ENCODE results near the gene MC3R. TPM values are rescaled to one million over a fixed set of nuclear protein-coding genes. Genes with fewer than 3 reads are reported as not detected.

Gene MC3R
- total and polyA plus RNA-seq, 2 donors (not counting 1 experiment from before 2014, with no cell fraction given): not detected

DNA sequence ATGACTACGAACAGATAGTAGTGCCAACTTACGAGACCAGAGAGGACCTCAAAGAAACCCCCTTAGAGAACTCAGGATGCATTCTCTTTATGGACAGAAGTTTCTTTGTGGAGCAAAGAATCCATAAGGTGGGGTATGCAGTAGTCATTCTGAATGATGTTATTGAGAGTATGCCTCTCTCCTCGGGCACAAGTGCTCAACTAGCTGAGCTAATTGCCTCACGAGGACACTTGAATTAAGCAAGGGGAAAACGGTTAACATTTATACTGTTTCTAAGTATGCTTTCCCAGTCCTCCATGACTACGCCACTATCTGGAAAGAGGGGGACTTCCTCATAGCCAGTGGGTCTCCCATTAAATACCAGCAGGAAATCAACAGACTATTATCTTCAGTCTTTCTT, 25.6 kb downstream of the MC3R start:
- peaks cover 10% of the 10 kb centered on the region for H3K27me3 Mint-ChIP-seq
- Histone ChIP-seq H3K4me2 (replicated peaks; ENCODE audit: low read depth, low read length, poor library complexity, severe bottlenecking) (no peak overlapping the region), H3K4me1 (ENCODE audit: control insufficient read depth in 2 of 2, insufficient read depth in 2 of 2, low read length in 2 of 2) (no peaks in the 10 kb centered on the region), H4K20me1 (ENCODE audit: control insufficient read depth, insufficient read depth, low read length, poor library complexity, severe bottlenecking) (no peaks in the 10 kb centered on the region), H3K27ac (ENCODE audit: low read length in 2 of 2) (no peak overlapping the region), H3K36me3 (replicated peaks in 1 of 2; ENCODE audit: control extremely low read depth in 1 of 2, control insufficient read depth in 1 of 2, extremely low read depth in 1 of 2, insufficient read depth in 2 of 2, low read length in 1 of 2) (no peaks in the 10 kb centered on the region), H3K27me3 (replicated peaks in 1 of 4; ENCODE audit: control extremely low read depth in 1 of 4, control insufficient read depth in 3 of 4, insufficient read depth in 4 of 4, low read length in 3 of 4) (no peaks in the 10 kb centered on the region), H3K9ac (ENCODE audit: low read length) (no peak overlapping the region), H3K9me3 (ENCODE audit: control extremely low read depth in 1 of 3, control insufficient read depth in 2 of 3, insufficient read depth in 1 of 3, low read length in 2 of 3) (peaks cover 0 to 21% (median 1%) of the 10 kb centered on the region in 3 donors), H3K4me3 (ENCODE audit: control extremely low read depth in 1 of 5, extremely low read depth in 1 of 5, insufficient read depth in 1 of 5, low read depth in 2 of 5, low read length in 4 of 5) (no peak overlapping the region), H3K79me2 (ENCODE audit: control insufficient read depth, insufficient read depth, low read length) (no peaks in the 10 kb centered on the region), H2AFZ (ENCODE audit: insufficient read depth, low read depth, low read length, poor library complexity, severe bottlenecking) (no peak overlapping the region)
- H3K27ac Mint-ChIP-seq: no peak overlapping the region
- ATAC-seq (ENCODE audit: low read depth) (no peak), DNase-seq (no peak)
- intact Hi-C loops (cut with micrococcal nuclease): no loop called here
- no peak for TF ChIP-seq EZH2 (IDR thresholded peaks at IDR 0.05; ENCODE audit: borderline replicate concordance, insufficient read depth, low read depth, low read length, poor library complexity, severe bottlenecking)
- TF ChIP-seq, protein P1, sequence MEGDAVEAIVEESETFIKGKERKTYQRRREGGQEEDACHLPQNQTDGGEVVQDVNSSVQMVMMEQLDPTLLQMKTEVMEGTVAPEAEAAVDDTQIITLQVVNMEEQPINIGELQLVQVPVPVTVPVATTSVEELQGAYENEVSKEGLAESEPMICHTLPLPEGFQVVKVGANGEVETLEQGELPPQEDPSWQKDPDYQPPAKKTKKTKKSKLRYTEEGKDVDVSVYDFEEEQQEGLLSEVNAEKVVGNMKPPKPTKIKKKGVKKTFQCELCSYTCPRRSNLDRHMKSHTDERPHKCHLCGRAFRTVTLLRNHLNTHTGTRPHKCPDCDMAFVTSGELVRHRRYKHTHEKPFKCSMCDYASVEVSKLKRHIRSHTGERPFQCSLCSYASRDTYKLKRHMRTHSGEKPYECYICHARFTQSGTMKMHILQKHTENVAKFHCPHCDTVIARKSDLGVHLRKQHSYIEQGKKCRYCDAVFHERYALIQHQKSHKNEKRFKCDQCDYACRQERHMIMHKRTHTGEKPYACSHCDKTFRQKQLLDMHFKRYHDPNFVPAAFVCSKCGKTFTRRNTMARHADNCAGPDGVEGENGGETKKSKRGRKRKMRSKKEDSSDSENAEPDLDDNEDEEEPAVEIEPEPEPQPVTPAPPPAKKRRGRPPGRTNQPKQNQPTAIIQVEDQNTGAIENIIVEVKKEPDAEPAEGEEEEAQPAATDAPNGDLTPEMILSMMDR (IDR thresholded peaks at IDR 0.05): no peak
- CTCF ChIA-PET: no interaction called here
- H3K4me3 Mint-ChIP-seq: no peak overlapping the region
- POLR2A ChIA-PET: no interaction called here
- no peaks in the 10 kb centered on the region for H3K9me3 Mint-ChIP-seq (ENCODE audit: insufficient read depth)
- 81% methylated on average over 3 of the region's 6 CpGs for WGBS (ENCODE audit: insufficient coverage)
- no peaks in the 10 kb centered on the region for H3K4me1 Mint-ChIP-seq

DNA sequence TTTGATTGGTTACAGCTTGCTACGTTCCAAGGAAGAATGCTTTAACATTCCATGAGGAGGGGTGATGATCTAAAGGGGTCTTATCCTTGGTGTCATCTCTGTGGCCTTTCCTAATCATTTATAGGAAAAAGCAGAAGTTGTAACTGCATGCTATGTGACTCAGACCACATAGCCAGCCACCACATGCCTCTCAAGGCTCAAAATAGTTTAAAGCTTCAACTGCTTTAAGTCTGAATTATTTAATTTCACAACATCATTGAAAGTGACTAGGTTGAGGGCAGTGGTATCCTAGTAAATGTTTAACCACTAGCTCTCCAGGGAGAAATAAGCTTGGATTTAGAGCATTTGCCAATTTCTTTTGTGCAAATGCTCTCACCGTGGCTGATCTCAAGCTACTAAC, 29.7 kb downstream of the MC3R start:
- Histone ChIP-seq H3K36me3 (replicated peaks in 1 of 2; ENCODE audit: control extremely low read depth in 1 of 2, control insufficient read depth in 1 of 2, extremely low read depth in 1 of 2, insufficient read depth in 2 of 2, low read length in 1 of 2) (no peaks in the 10 kb centered on the region), H4K20me1 (ENCODE audit: control insufficient read depth, insufficient read depth, low read length, poor library complexity, severe bottlenecking) (no peaks in the 10 kb centered on the region), H3K4me2 (replicated peaks; ENCODE audit: low read depth, low read length, poor library complexity, severe bottlenecking) (no peak overlapping the region), H3K27ac (ENCODE audit: low read length in 2 of 2) (no peak overlapping the region), H3K9me3 (ENCODE audit: control extremely low read depth in 1 of 3, control insufficient read depth in 2 of 3, insufficient read depth in 1 of 3, low read length in 2 of 3) (peaks cover 0 to 11% (median 1%) of the 10 kb centered on the region in 3 donors), H3K9ac (ENCODE audit: low read length) (no peak overlapping the region), H2AFZ (ENCODE audit: insufficient read depth, low read depth, low read length, poor library complexity, severe bottlenecking) (no peak overlapping the region), H3K4me1 (ENCODE audit: control insufficient read depth in 2 of 2, insufficient read depth in 2 of 2, low read length in 2 of 2) (no peaks in the 10 kb centered on the region), H3K4me3 (ENCODE audit: control extremely low read depth in 1 of 5, extremely low read depth in 1 of 5, insufficient read depth in 1 of 5, low read depth in 2 of 5, low read length in 4 of 5) (no peak overlapping the region), H3K27me3 (replicated peaks in 1 of 4; ENCODE audit: control extremely low read depth in 1 of 4, control insufficient read depth in 3 of 4, insufficient read depth in 4 of 4, low read length in 3 of 4) (no peaks in the 10 kb centered on the region), H3K79me2 (ENCODE audit: control insufficient read depth, insufficient read depth, low read length) (no peaks in the 10 kb centered on the region)
- no peak for DNase-seq
- intact Hi-C loops (cut with micrococcal nuclease): no loop called here
- ATAC-seq (ENCODE audit: low read depth): no peak
- H3K27me3 Mint-ChIP-seq: no peaks in the 10 kb centered on the region
- 86% methylated on average over 1 of the region's 2 CpGs for WGBS (ENCODE audit: insufficient coverage)
- CTCF ChIA-PET: interaction anchor here (0.6 kb wide), 1 partner anchor 11 kb away, joined by 4 read pairs; no protein-coding TSS in a partner anchor
- no peak overlapping the region for H3K4me3 Mint-ChIP-seq
- no peaks in the 10 kb centered on the region for H3K4me1 Mint-ChIP-seq
- H3K9me3 Mint-ChIP-seq (ENCODE audit: insufficient read depth): no peaks in the 10 kb centered on the region
- H3K27ac Mint-ChIP-seq: no peak overlapping the region
- POLR2A ChIA-PET: no interaction called here
- TF ChIP-seq, protein P1 (IDR thresholded peaks at IDR 0.05): no peak
- no peak for TF ChIP-seq EZH2 (IDR thresholded peaks at IDR 0.05; ENCODE audit: borderline replicate concordance, insufficient read depth, low read depth, low read length, poor library complexity, severe bottlenecking)
